GM12878 (cell line): ENCODE measurements around the gene PRKAG3. TPM values are rescaled to one million over a fixed set of nuclear protein-coding genes. Genes with fewer than 3 reads are reported as not detected.

Source experiments
- ATAC-seq: fragments of 200-7000 bp; cut with Tn5 transposase; 3 replicates; pipeline ENCODE4 v1.9.1; 2020; ENCODE audit warnings: mild to moderate bottlenecking, moderate library complexity
- BruUV-seq: library from RNA; stranded (reverse); fragments of 400-500 nt; replicated peaks from 2 replicates; lab custom pipeline; 2021; lab: Mats Ljungman, UMichigan
- CTCF ChIA-PET: fragments of 300-600 bp; sonication (Branson Sonifier 250); formaldehyde crosslinking; extraction: SDS; loops from one replicate; lab custom pipeline; 2021; ENCODE audit warnings: inconsistent platforms; lab: Yijun Ruan, JAX
- POLR2A ChIA-PET: fragments of 350-600 bp; formaldehyde crosslinking; extraction: SDS; loops from one replicate; lab custom pipeline; 2021; ENCODE audit warnings: inconsistent platforms; lab: Charles Lee
- RAD21 ChIA-PET: fragments of 300-600 bp; sonication (Branson Sonifier 250); formaldehyde crosslinking; loops from one replicate; lab custom pipeline; 2023; ENCODE audit warnings: antibody characterized with exemption; ENCODE audit not compliant: unreplicated experiment; lab: Charles Lee
- SMC1A ChIA-PET: fragments of 300-600 bp; sonication (Branson Sonifier 250); formaldehyde crosslinking; loops from one replicate; lab custom pipeline; 2023; ENCODE audit not compliant: unreplicated experiment, uncharacterized antibody; lab: Charles Lee
- DNase-seq: peaks from one replicate; pipeline ENCODE4 v3.0.0-alpha.2; 2011; ENCODE audit warnings: low read depth, low spot score
- FAIRE-seq: peaks from 3 replicates; lab custom pipeline; 2011; peaks lifted over from hg19 to GRCh38; lab: Jason Lieb, UNC
- H2AFZ ChIP-seq: 2 replicates; pipeline ENCODE4 v1.6.0; 2011; ENCODE audit warnings: low read depth, low read length, control low read depth; ENCODE audit not compliant: control insufficient read depth
- H3K27ac ChIP-seq: 2 replicates; pipeline ENCODE4 v1.5.1; 2011; ENCODE audit warnings: control low read depth; ENCODE audit not compliant: control insufficient read depth, insufficient read depth
- H3K27me3 ChIP-seq, 2 experiments: replicated peaks in 1 of 2; 2 replicates each; pipeline versions ENCODE4 v1.6.0 to v1.6.1; 2011; ENCODE audit warnings: low read length in 1 of 2; ENCODE audit not compliant: control insufficient read depth in 2 of 2, insufficient read depth in 2 of 2
- H3K36me3 ChIP-seq, 2 experiments: 2 replicates each; pipeline ENCODE4 v1.5.1; 2011; ENCODE audit warnings: low read length in 1 of 2; ENCODE audit not compliant: control insufficient read depth in 2 of 2, insufficient read depth in 2 of 2
- H3K4me1 ChIP-seq: 2 replicates; pipeline ENCODE4 v1.6.1; 2011; ENCODE audit warnings: mild to moderate bottlenecking, low read length, moderate library complexity, mixed read lengths; ENCODE audit not compliant: control insufficient read depth, insufficient read depth
- H3K4me2 ChIP-seq: 2 replicates; pipeline ENCODE4 v1.6.0; 2011; ENCODE audit warnings: control low read depth; ENCODE audit not compliant: control insufficient read depth, insufficient read depth
- H3K4me3 ChIP-seq: fragments of 200-600 bp; sonication (generic); 2 replicates; pipeline ENCODE4 v1.5.1; 2016
- H3K79me2 ChIP-seq: 2 replicates; pipeline ENCODE4 v1.6.0; 2011; ENCODE audit warnings: low read length; ENCODE audit not compliant: control insufficient read depth, insufficient read depth
- H3K9ac ChIP-seq: 2 replicates; pipeline ENCODE4 v1.8.0; 2011; ENCODE audit warnings: low read length, control low read depth, mixed read lengths; ENCODE audit not compliant: control insufficient read depth, insufficient read depth
- H3K9me3 ChIP-seq: replicated peaks from 3 replicates; pipeline ENCODE4 v1.5.1; 2011; ENCODE audit warnings: mild to moderate bottlenecking, low read length; ENCODE audit not compliant: control insufficient read depth, insufficient read depth
- H4K20me1 ChIP-seq: 2 replicates; pipeline ENCODE4 v1.6.0; 2011; ENCODE audit not compliant: control insufficient read depth, insufficient read depth
- BCL3 ChIP-seq: IDR thresholded peaks from 2 replicates; pipeline ENCODE4 v1.6.1; 2011; ENCODE audit warnings: borderline replicate concordance, low read depth, mild to moderate bottlenecking, moderate library complexity, low read length; ENCODE audit not compliant: insufficient read depth, poor library complexity, severe bottlenecking
- BCLAF1 ChIP-seq: fragments of 450-650 bp; IDR thresholded peaks from 2 replicates; pipeline ENCODE4 v1.6.1; 2017; ENCODE audit warnings: antibody characterized with exemption, mild to moderate bottlenecking, moderate library complexity
- E2F4 ChIP-seq: IDR thresholded peaks from 2 replicates; pipeline ENCODE4 v1.6.1; 2012; ENCODE audit warnings: low read depth, low read length, improper control_type of control experiment
- E4F1 ChIP-seq: fragments of 450-650 bp; IDR thresholded peaks from 2 replicates; pipeline ENCODE4 v1.6.1; 2018; ENCODE audit warnings: borderline replicate concordance, mild to moderate bottlenecking; ENCODE audit not compliant: partially characterized antibody
- MTA3 ChIP-seq: IDR thresholded peaks from 2 replicates; pipeline ENCODE4 v1.6.1; 2012; ENCODE audit warnings: low read length, inconsistent platforms, borderline replicate concordance
- SKIL ChIP-seq: fragments of 450-650 bp; IDR thresholded peaks from 2 replicates; pipeline ENCODE4 v1.6.1; 2017; ENCODE audit warnings: mild to moderate bottlenecking, low read depth, inconsistent platforms; ENCODE audit not compliant: poor library complexity, severe bottlenecking
- YBX1 ChIP-seq: fragments of 450-650 bp; IDR thresholded peaks from 2 replicates; pipeline ENCODE4 v1.6.1; 2016; ENCODE audit warnings: antibody characterized with exemption
- WGBS: methylation state at CpG from one replicate; pipeline ENCODE4 v1.1.6; 2016; ENCODE audit warnings: low lambda C conversion rate; ENCODE audit not compliant: insufficient replicate concordance, insufficient coverage; ENCODE audit errors: missing lambda C conversion rate; 5-methylcytosine and 5-hydroxymethylcytosine counted together
- in situ Hi-C: fragments of 300-500 bp; cut with MboI; formaldehyde crosslinking; loops from 9 replicates; pipeline ENCODE4 v1.14.3; 2018; ENCODE audit warnings: mixed read lengths
- intact Hi-C: fragments of 100-400 bp; cut with micrococcal nuclease; formaldehyde crosslinking; loops from one replicate; pipeline ENCODE4 v1.14.2; 2022; ENCODE audit not compliant: unreplicated experiment
- polyA plus RNA-seq, 11 experiments: library from polyadenylated mRNA; depleted of rRNA in 4 of 11; unstranded in 6 of 11; stranded (reverse) in 5 of 11; fragments of >200 nt; fragmentation: Nextera tagmentation in 4 of 11; fragmentation: Illumina TruSeq in 1 of 11; extraction: Ambion mirVana in 4 of 11; extraction: Trizol in 1 of 11; gene quantifications; 1 replicate in 1 of 11; 2 replicates in 10 of 11; pipeline versions ENCODE4 v1.2.1 to v1.2.3, GENCODE V29; 2011 to 2016; ENCODE audit warnings: inconsistent platforms in 2 of 11, missing spikeins in 2 of 11, low read depth in 1 of 11
- total RNA-seq, 4 experiments: library from RNA; depleted of rRNA in 3 of 4; stranded (reverse); fragments of >200 nt in 3 of 4; fragmentation: Illumina TruSeq in 1 of 4; extraction: Trizol in 1 of 4; gene quantifications; 2 replicates each; pipeline versions ENCODE4 v1.2.1 to v1.2.3, GENCODE V29; 2013 to 2021

Gene PRKAG3
- total and polyA plus RNA-seq, 10 of the 15 experiments (the other 5 are each of a cell fraction or from before 2014, with no cell fraction given): 0.04 to 0.12 (median 0.06) TPM; not detected in 7

- TF ChIP-seq BCL3: no peak
Measured at GRCh38 chr2:218792433-218792832, 39.2 kb downstream of the PRKAG3 start (continued).

GRCh38 chr2:218788529-218789255 is 42.9 kb downstream of the PRKAG3 start:
- peaks cover 0 to 3% of the 10 kb centered on the region in 2 experiments; a peak in 2 of 4 replicates for H3K27me3 ChIP-seq
- SMC1A ChIA-PET: no interaction called here
- no peak for TF ChIP-seq YBX1
- TF ChIP-seq MTA3: no peak
- no peak for TF ChIP-seq E2F4
- no peak for TF ChIP-seq SKIL
- no peak for TF ChIP-seq E4F1
- no peak for TF ChIP-seq BCLAF1

More at GRCh38 chr2:218788529-218789255, 42.9 kb downstream of the PRKAG3 start:
- 88% methylated on average over 2 of the region's 2 CpGs for WGBS
- ChIA-PET POLR2A (no interaction called here), CTCF (interaction anchor here (1.1 kb wide), 1 partner anchor 61 kb away, joined by 3 read pairs; no protein-coding TSS in a partner anchor), RAD21 (no interaction called here)
- Histone ChIP-seq H3K9me3 (no peaks in the 10 kb centered on the region), H2AFZ (no peak overlapping the region), H3K36me3 (no peaks in the 10 kb centered on the region), H3K4me2 (no peak overlapping the region), H4K20me1 (no peaks in the 10 kb centered on the region), H3K4me1 (no peaks in the 10 kb centered on the region), H3K79me2 (no peaks in the 10 kb centered on the region), H3K27ac (no peak overlapping the region), H3K9ac (no peak overlapping the region), H3K4me3 (no peak overlapping the region)
- ATAC-seq (no peak), FAIRE-seq (no peak), DNase-seq (no peak)
- no TSS peak for BruUV-seq
- intact Hi-C loops (no loop called here), in situ Hi-C loops (no loop called here)
